ENCODE data around the gene PLAC8.
"Not testable (repeated sequence)": the region's sequence is repeated elsewhere in the genome, so short reads cannot be mapped to it uniquely, and the experiment has no call there.

Gene PLAC8

GRCh38 chr4:83062739-83063138, 51.8 kb downstream of the PLAC8 start:
- no peak for DNase-seq

GRCh38 chr4:83054928-83055327, 59.6 kb downstream of the PLAC8 start:
- DNase-seq = no peak

- not testable (repeated sequence) for DNase-seq
These were observed 65.7 kb downstream of the PLAC8 start for GRCh38 chr4:83048781-83049180.

- no peak for DNase-seq
These were observed 67.6 kb downstream of the PLAC8 start for GRCh38 chr4:83046693-83047473.

DNA sequence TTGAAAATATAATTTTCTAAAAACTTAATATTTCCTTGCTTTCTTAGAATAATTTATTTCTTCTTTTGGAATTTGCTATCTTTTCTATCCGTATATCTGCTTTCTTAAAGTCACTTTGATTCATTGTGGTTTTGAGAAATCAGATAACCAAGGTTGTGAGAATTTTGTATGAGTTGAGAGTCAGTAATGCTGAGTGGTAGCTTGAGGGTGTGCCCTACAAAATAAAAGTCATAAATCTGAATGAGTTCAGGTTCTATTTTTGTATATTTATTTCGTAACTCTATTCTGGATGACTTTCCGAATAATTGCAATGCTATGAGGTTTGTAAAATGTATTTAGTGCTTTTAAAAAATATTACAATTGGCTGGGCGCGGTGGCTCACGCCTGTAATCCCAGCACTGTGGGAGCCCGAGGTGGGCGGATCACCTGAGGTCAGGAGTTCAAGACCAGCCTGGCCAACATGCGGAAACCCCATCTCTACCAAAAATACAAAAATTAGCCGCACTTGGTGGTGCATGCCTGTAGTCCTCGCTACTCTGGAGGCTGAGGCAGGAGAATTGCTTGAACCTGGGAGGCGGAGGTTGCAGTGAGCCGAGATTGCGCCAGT, 70.6 kb downstream of the PLAC8 start:
- no peak for DNase-seq

DNA sequence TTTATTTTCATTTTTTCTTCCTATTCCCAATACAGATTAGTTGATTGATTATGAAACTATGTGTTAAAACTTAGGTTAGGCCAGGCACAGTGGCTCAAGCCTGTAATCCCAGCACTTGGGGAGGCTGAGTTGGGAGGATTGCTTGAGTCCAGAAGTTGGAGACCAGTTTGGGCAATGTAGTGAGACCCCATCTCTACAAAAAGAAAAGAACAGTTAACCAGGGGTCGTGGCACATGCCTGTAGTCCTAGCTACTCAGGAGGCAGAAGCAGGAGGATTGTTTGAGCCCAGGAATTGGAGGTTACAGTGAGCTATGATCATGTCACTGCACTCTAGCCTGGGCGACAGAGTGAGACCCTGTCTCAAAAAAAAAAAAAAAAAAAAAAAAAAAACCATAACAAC, 71.4 kb downstream of the PLAC8 start:
- not testable (repeated sequence) for DNase-seq

- no peak for DNase-seq
These were observed 74.3 kb downstream of the PLAC8 start for GRCh38 chr4:83040269-83040668.
